Esophagus squamous epithelium (tissue), 5 donors: ENCODE results near the gene CROCC. TPM values are rescaled to one million over a fixed set of nuclear protein-coding genes. Genes with fewer than 3 reads are reported as not detected.
"Not testable (repeated sequence)": the region's sequence is repeated elsewhere in the genome, so short reads cannot be mapped to it uniquely, and the experiment has no call there.

Source experiments
- DNase-seq: peaks from one replicate; lab custom pipeline; 2025; lab: John Stamatoyannopoulos, UW
- H3K27ac ChIP-seq, 4 donors: fragments of 200-600 bp; sonication (generic); one replicate each; pipeline ENCODE4 v1.5.1; 2016 to 2019; ENCODE audit warnings: mild to moderate bottlenecking in 1 of 4
- H3K27me3 ChIP-seq, 4 donors: fragments of 200-600 bp; sonication (generic); 1 replicate in 3 of 4; 2 replicates in 1 of 4; pipeline versions ENCODE4 v1.5.1 to v1.6.0; 2017 to 2021; ENCODE audit warnings: antibody characterized with exemption in 1 of 4
- H3K36me3 ChIP-seq, 3 donors: fragments of 200-600 bp; sonication (generic); one replicate each; pipeline ENCODE4 v1.5.1; 2016 to 2019
- H3K4me1 ChIP-seq, 3 donors: fragments of 200-600 bp; sonication (generic); one replicate each; pipeline ENCODE4 v1.5.1; 2017 to 2019
- H3K4me3 ChIP-seq, 4 donors: fragments of 200-600 bp; sonication (generic); 1 replicate in 3 of 4; 2 replicates in 1 of 4; pipeline ENCODE4 v1.5.1; 2016 to 2019; ENCODE audit warnings: mild to moderate bottlenecking in 2 of 4, moderate library complexity in 1 of 4
- H3K9me3 ChIP-seq, 3 donors: fragments of 200-600 bp; sonication (generic); one replicate each; pipeline ENCODE4 v1.5.1; 2016 to 2019
- POLR2A ChIP-seq, 4 donors: fragments of 450-650 bp; IDR thresholded peaks; one replicate each; pipeline ENCODE4 v1.6.1; 2017; ENCODE audit warnings: antibody characterized with exemption in 4 of 4, mild to moderate bottlenecking in 4 of 4, moderate library complexity in 3 of 4
- WGBS, 2 donors: methylation state at CpG; one replicate each; pipeline ENCODE4 v1.1.5; 2018; 5-methylcytosine and 5-hydroxymethylcytosine counted together
- intact Hi-C: fragments of 100-400 bp; cut with DNase I; formaldehyde crosslinking; loops from one replicate; pipeline ENCODE4 v1.15.0; 2022
- total RNA-seq, 4 donors: library from RNA; depleted of rRNA; stranded (reverse); fragments of >200 nt; gene quantifications; one replicate each; pipeline ENCODE4 v1.1.0, GENCODE V29; 2016
- TF ChIP-seq, protein P1 (sequence below), 6 experiments: fragments of 450-650 bp in 4 of 6; fragments of 200-600 bp in 2 of 6; sonication (generic) in 2 of 6; IDR thresholded peaks; one replicate each; pipeline ENCODE4 v1.5.1; 2016 to 2019; ENCODE audit warnings: antibody characterized with exemption in 6 of 6, mild to moderate bottlenecking in 4 of 6, moderate library complexity in 4 of 6
- donor health status: DM: yes; HTN: yes; CAD: no.

Gene CROCC
- total RNA-seq, 4 donors from 2014 or later, result 8.5 to 43.1 (median 30.2) TPM

DNA sequence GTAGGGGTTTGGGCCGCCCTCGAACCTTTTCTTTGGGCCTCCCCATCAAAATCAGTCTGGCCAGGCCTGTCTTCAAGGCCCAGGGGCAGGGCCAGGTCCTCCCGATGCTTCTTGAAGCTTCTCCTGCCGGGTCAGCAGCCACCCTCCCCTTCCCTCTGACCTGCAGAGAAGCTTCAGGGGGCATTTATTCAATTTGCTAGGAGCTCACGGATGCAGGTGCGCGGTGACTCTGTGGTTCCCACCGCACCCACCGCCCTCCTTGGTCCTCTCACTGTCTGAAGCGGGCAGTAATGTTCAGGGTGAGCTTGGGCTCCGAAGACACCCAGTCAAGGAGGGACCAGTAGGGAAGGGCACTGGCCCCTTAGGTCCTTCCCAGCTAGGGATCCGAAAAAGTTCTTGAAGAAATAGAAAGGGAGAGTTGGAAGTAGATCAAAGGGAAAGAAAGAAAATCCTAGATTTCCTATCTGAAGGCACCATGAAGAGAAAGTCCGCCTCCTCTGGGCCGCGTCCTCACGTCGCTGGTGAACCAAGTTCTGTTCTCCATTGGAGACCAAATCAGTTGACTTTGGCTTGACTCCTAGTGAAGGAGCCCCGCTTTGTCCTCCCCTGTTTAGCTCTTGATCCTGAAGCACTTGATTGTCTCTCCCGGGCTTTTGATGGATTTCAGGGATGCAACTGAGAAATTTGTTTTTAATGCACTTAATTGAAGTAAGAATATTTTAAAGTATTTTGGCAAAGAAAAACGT is 34.7 kb upstream of the CROCC start:
- peaks cover 0 to 17% (median 5%) of the 10 kb centered on the region in 3 donors for H3K4me1 ChIP-seq
- H3K36me3 ChIP-seq, result no peaks in the 10 kb centered on the region
- no peak overlapping the region for H3K27ac ChIP-seq
- H3K9me3 ChIP-seq, result no peaks in the 10 kb centered on the region
- peaks cover 0 to 18% (median 0%) of the 10 kb centered on the region in 4 donors for H3K27me3 ChIP-seq
- no peak for DNase-seq
- H3K4me3 ChIP-seq, result no peak overlapping the region
- no peak for TF ChIP-seq POLR2A (IDR thresholded peaks at IDR 0.05)
- TF ChIP-seq, protein P1, sequence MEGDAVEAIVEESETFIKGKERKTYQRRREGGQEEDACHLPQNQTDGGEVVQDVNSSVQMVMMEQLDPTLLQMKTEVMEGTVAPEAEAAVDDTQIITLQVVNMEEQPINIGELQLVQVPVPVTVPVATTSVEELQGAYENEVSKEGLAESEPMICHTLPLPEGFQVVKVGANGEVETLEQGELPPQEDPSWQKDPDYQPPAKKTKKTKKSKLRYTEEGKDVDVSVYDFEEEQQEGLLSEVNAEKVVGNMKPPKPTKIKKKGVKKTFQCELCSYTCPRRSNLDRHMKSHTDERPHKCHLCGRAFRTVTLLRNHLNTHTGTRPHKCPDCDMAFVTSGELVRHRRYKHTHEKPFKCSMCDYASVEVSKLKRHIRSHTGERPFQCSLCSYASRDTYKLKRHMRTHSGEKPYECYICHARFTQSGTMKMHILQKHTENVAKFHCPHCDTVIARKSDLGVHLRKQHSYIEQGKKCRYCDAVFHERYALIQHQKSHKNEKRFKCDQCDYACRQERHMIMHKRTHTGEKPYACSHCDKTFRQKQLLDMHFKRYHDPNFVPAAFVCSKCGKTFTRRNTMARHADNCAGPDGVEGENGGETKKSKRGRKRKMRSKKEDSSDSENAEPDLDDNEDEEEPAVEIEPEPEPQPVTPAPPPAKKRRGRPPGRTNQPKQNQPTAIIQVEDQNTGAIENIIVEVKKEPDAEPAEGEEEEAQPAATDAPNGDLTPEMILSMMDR (IDR thresholded peaks at IDR 0.05), result no peak
- intact Hi-C loops, result no loop called here
- WGBS, 2 donors, result 88 to 90% methylated on average over 20 of the region's 20 CpGs

DNA sequence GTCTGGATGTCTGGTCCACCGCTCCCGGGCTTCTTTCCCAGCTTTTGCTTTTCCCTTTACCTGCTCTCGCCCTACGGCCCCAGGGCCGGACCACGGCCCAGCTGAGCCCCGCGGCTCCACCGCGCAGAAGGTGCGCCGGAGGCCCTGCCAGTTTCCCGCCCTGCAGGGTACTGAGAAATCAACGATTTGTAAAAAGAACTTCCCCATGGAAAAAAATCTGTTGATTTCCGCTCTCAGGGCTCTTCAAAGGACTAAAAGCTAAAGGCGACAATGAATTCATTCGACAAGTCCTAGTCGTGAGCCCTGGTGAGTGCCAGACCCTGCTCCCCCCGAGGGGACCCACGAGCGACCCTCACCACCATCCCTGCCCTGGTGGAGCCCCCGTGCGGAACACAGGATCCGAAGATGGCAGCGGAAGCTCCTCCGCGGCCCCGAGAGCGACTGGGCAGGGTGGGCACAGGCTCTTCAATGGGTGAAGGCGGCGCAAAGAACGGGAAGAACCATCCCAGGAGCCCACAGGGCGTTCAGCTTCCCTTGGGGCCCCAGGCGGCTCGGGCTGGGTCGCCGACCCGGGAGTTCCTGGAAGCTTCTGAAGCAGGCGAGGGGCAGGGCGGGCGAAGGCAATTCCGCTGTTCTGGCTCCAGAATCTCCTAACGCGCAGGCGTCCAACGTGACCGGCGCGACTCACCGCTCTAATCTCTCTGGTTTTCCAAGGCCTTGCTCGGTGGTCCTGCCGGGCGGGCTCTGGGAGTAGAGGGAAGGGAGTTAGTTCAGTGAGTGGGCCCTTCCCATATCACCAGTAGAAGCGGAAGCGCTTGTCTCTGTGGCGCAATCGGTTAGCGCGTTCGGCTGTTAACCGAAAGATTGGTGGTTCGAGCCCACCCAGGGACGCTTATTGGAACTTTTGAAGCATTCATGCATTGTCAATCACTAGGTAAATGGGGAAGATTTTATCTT is 32.6 kb upstream of the CROCC start:
- DNase-seq, result no peak

DNA sequence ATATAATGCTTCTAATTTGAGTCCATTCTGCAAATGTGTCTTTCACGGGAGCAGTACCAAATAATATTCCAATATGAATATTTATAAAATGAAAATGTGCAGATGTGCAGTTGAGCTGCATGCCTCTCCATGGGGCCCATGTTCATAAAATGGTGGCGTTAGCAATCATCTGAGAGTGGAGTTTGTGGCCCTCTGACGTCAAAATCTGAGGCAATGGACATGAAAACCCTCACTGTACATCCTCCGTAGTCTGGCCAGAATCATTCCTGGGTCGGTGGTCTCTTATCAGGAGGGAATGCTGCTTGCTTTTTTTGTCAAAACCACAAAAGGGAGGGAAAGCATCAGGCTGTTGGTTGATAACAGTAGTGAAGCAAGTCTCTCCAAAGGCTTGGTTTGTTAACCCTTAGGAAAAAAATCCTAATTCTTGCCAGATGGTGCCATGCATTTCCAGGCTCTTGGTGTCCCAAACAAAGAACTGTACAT is 31.2 kb upstream of the CROCC start:
- H3K9me3 ChIP-seq, H3K4me3 ChIP-seq, H3K27ac ChIP-seq, H3K36me3 ChIP-seq, H3K27me3 ChIP-seq, intact Hi-C loops, DNase-seq: not testable (repeated sequence)
- H3K4me1 ChIP-seq, result peaks cover 5 to 33% (median 7%) of the 10 kb centered on the region in 3 donors
- WGBS, 2 donors, result 78 to 79% methylated on average over 5 of the region's 5 CpGs

More for the DNA sequence above, 32.6 kb upstream of the CROCC start:
- intact Hi-C loops, result no loop called here
- Histone ChIP-seq H3K36me3 (no peaks in the 10 kb centered on the region), H3K27me3 (peaks cover 0 to 11% (median 0%) of the 10 kb centered on the region in 4 donors), H3K4me3 (peak overlapping the region; percentile 45 to 71 (median 65)), H3K9me3 (no peaks in the 10 kb centered on the region), H3K27ac (peak overlapping the region; percentile 85 to 92 (median 88)), H3K4me1 (peaks cover 5 to 29% (median 7%) of the 10 kb centered on the region in 3 donors)
- peak in 2 of 4 donors; percentile 26 to 35 for TF ChIP-seq POLR2A (IDR thresholded peaks at IDR 0.05)
- TF ChIP-seq, protein P1 (IDR thresholded peaks at IDR 0.05), result peak in 4 of 6 experiments; percentile 4 to 26 (median 20)
- 7 to 29% methylated on average over 18 to 60 of the region's 63 CpGs for WGBS, 2 donors

DNA sequence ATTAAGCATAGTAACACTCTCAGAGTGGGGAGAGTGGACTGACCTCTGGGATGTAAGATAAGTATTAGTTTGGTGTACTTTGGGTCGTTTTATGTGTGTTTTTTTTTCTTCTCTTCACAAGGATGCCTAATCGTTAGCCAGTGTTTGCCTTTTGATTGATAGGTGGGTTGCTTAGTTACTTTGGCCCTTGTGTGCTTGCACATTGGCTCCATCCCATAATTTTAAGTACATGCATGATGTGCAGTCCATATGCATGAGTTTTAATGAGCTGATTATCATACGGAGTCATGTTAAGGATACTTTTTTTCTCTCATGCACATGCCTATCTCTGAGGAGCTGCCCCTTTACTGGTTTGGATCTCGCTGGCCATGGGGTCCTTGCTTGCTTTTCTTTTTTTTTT is 30.7 kb upstream of the CROCC start:
- H3K9me3 ChIP-seq, H3K27me3 ChIP-seq, H3K36me3 ChIP-seq, DNase-seq, H3K27ac ChIP-seq, intact Hi-C loops, H3K4me3 ChIP-seq: not testable (repeated sequence)
- WGBS, 2 donors, result 59 to 68% methylated on average over 4 of the region's 4 CpGs
- peaks cover 5 to 33% (median 7%) of the 10 kb centered on the region in 3 donors for H3K4me1 ChIP-seq

DNA sequence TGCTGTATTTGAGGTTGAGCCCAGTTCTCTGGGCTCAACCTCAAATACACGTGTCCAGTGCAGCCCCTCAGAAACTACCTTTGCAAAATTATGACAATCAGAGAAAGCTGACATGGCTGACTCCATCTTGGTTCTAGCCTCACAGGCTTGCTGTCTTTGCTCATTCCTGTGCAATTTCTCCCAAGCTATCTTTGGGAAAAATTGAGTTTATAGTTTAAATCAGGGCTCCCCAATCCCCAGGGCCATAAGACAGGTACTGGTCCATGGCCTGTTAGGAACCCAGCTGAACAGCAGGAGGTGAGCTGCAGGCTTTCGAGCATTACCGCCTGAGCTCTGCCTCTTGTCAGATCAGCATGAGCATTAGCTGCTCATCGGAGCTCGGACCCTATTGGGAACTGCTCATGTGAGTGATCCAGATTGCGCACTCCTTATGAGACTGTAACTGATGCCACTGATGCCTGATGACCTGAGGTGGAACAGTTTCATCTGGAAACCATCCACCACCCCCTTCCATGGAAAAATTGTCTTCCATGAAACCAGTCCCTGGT is 28.7 kb upstream of the CROCC start:
- 65 to 74% methylated on average over 5 to 6 of the region's 6 CpGs for WGBS, 2 donors
- H3K36me3 ChIP-seq, H3K9me3 ChIP-seq, intact Hi-C loops, H3K27me3 ChIP-seq, H3K4me3 ChIP-seq, DNase-seq: not testable (repeated sequence)
- H3K4me1 ChIP-seq, result peaks cover 5 to 43% (median 11%) of the 10 kb centered on the region in 3 donors
- H3K27ac ChIP-seq, result peak overlapping the region in 1 of 4 donors; percentile 60

DNA sequence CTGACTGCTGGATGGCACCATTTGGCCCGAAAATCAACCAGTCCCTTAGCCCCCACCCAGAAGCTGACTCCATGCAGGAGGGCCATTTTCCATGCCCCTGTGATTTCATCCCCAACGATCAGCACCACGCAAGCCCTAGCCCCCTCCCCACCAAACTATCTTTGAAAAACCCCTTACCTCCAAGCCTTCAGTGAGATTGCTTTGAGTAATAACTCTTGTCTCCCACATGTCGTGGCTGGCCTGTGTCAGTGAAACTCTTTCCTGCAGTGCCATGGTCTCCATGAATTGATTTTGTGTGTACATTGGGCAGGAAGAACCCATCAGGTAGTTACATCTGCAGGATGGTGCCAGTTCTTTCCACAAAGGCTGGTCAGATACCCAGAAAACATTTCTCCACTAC is 27.9 kb upstream of the CROCC start:
- H3K36me3 ChIP-seq, H3K4me3 ChIP-seq, H3K27me3 ChIP-seq, intact Hi-C loops, DNase-seq, H3K9me3 ChIP-seq, H3K27ac ChIP-seq: not testable (repeated sequence)
- WGBS, 2 donors, result 74 to 89% methylated on average over 4 of the region's 4 CpGs
- H3K4me1 ChIP-seq, result peaks cover 5 to 39% (median 11%) of the 10 kb centered on the region in 3 donors

DNA sequence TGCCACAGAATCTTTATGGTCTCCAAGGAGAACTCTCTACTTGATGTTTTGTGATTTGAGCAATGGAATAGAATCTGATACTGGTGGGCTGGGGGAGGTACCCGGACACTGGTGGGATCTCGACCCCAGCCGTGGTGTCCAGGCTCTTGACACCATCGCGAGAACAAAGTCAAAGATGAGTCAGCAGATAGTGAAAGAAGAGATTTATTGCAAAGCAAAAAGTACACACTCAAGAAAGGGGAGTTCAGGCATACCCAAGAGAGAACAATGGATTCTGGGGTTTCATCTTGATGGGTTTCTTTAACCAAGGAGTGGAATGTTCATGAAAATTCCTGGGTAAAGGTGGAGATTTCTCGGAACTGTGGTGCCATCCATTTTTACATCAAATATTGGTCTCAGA is 27.4 kb upstream of the CROCC start:
- H3K27ac ChIP-seq, H3K36me3 ChIP-seq, H3K9me3 ChIP-seq, H3K27me3 ChIP-seq, intact Hi-C loops, DNase-seq, H3K4me3 ChIP-seq: not testable (repeated sequence)
- peaks cover 5 to 34% (median 11%) of the 10 kb centered on the region in 3 donors for H3K4me1 ChIP-seq
- WGBS, 2 donors, result 75 to 90% methylated on average over 6 of the region's 6 CpGs

DNA sequence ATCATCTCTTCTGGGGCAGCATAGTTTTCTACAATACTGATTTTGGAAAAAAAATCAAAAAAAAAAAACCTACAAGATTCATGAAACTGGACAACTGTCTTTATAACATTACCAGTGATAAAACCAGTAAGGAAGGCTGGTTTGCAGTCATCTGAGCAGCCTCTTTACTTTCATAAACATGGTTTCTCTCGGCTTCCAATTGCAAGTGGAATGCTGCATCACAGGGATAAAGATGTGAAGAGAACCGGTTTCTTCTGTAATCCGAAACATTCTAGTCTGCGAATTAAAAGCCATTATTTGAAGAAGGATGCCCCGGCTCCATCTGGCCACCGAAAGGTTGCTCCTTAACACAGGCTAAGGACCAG is 26.5 kb upstream of the CROCC start:
- intact Hi-C loops, result not testable (repeated sequence)
- WGBS, 2 donors, result 2% methylated on average over 4 to 6 of the region's 6 CpGs
- peak overlapping the region; percentile 86 to 95 (median 90) for H3K27ac ChIP-seq

More for the DNA sequence above, 26.5 kb upstream of the CROCC start:
- H3K36me3 ChIP-seq, H3K27me3 ChIP-seq, DNase-seq, H3K9me3 ChIP-seq: not testable (repeated sequence)
- Histone ChIP-seq H3K4me1 (peaks cover 0 to 26% (median 11%) of the 10 kb centered on the region in 3 donors), H3K4me3 (peak overlapping the region in 3 of 4 donors; percentile 31 to 60 (median 36))
